Measurements from ENCODE around the gene ARFIP1.

The ARFIP1 gene

DNA sequence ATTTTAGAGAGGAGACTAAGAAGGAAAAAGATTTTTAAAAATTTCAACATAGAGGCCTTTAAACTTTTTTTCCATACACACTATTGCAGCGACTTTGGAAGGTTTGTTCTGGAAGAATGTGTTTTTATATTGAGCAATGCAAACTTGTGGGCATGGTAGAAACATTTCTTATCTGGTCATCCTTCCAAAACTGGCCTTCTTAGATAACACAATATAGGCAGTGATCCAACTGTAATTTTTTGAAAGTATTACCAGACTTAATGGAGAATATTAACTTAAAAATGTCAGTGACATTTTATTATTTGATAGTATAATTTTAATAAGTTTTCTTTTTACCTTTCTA lies 182.0 kb downstream of the ARFIP1 start:
- no peaks in the 10 kb centered on the region for H3K27me3 ChIP-seq (ENCODE audit: control insufficient read depth in 3 of 3, insufficient read depth in 3 of 3, low read depth in 1 of 3, low read length in 3 of 3)
- H2BK15ac ChIP-seq (ENCODE audit: low read length), result no peak overlapping the region
- no peak for DNase-seq (ENCODE audit: low spot score)
- no peak overlapping the region for H3K14ac ChIP-seq (ENCODE audit: low read length)
- H3K36me3 ChIP-seq (replicated peaks in 1 of 2; ENCODE audit: control insufficient read depth in 2 of 2, insufficient read depth in 2 of 2, low read length in 2 of 2), result peaks cover 0 to 3% of the 10 kb centered on the region in 2 donors
- no peak overlapping the region for H2BK120ac ChIP-seq (ENCODE audit: low read depth, low read length)
- H3K27ac ChIP-seq (replicated peaks; ENCODE audit: low read length), result no peak overlapping the region
- H3K79me1 ChIP-seq (ENCODE audit: low read depth, low read length), result no peaks in the 10 kb centered on the region
- H2AFZ ChIP-seq (ENCODE audit: low read length), result no peak overlapping the region
- H3K4me1 ChIP-seq (ENCODE audit: control insufficient read depth in 2 of 2, insufficient read depth in 1 of 2, low read depth in 1 of 2, low read length in 2 of 2), result peaks cover 7 to 13% of the 10 kb centered on the region in 2 donors
- H2AK5ac ChIP-seq (ENCODE audit: low read depth, low read length), result no peak overlapping the region
- H3K18ac ChIP-seq (ENCODE audit: low read length), result no peak overlapping the region
- WGBS, 2 donors (ENCODE audit: extremely low coverage in 2 of 2, insufficient read length in 2 of 2, insufficient replicate concordance in 1 of 2), result no CpG with 5 or more reads among the region's 1 CpG
- no peak overlapping the region for H4K91ac ChIP-seq (ENCODE audit: low read depth, low read length, poor library complexity)
- no peak overlapping the region for H2BK12ac ChIP-seq (ENCODE audit: low read length)
- H3K4me2 ChIP-seq (ENCODE audit: insufficient read depth, low read length, poor library complexity, severe bottlenecking), result no peak overlapping the region
- H3K4me3 ChIP-seq (ENCODE audit: low read length in 2 of 2), result no peak overlapping the region
- H3K23ac ChIP-seq (ENCODE audit: low read depth, low read length, poor library complexity), result no peak overlapping the region
- no peak overlapping the region for H4K8ac ChIP-seq (ENCODE audit: low read depth, low read length)
- no peaks in the 10 kb centered on the region for H3K9me3 ChIP-seq (replicated peaks in 1 of 2; ENCODE audit: control insufficient read depth in 2 of 2, insufficient read depth in 1 of 2, low read depth in 1 of 2, low read length in 2 of 2)
- no peak overlapping the region for H3K4ac ChIP-seq (ENCODE audit: low read length)
- no peak overlapping the region for H2BK5ac ChIP-seq (ENCODE audit: low read length)
- no peak overlapping the region for H3K9ac ChIP-seq (ENCODE audit: low read depth, low read length, poor library complexity)

All from neuronal stem cell (in vitro differentiated cells).